ENCODE measurements around the gene PRDM12. TPM values are rescaled to one million over a fixed set of nuclear protein-coding genes. Genes with fewer than 3 reads are reported as not detected.
A peak's percentile ranks its signal among the peaks of the same experiment; 100 is the strongest.

PRDM12 gene
- total RNA-seq, 1 experiment from 2014 or later = not detected

- H3K4ac ChIP-seq (ENCODE audit: low read depth, low read length) = no peak overlapping the region
- Mint-ChIP-seq H3K27ac (peak overlapping the region in 2 of 3 experiments; percentile 26 to 80; a peak in 6 of 7 replicates), H3K9me3 (peaks cover 4 to 5% of the 10 kb centered on the region in 2 experiments; a peak in 4 of 5 replicates), H3K27me3 (ENCODE audit: low read depth) (peaks cover 4% of the 10 kb centered on the region), H3K4me3 (peak overlapping the region; percentile 18 to 24), H3K4me1 (peaks cover 30 to 46% of the 10 kb centered on the region in 2 experiments), H3K36me3 (ENCODE audit: insufficient read depth in 1 of 3, low read depth in 3 of 3) (peaks cover 4 to 7% (median 6%) of the 10 kb centered on the region in 3 experiments)
- H3K23me2 ChIP-seq (ENCODE audit: insufficient read length, low read depth, low read length, poor library complexity, severe bottlenecking) = peaks cover 7% of the 10 kb centered on the region
- no peak overlapping the region for H3K9ac ChIP-seq (ENCODE audit: extremely low read depth, insufficient read length, low read length)
- H2BK20ac ChIP-seq (ENCODE audit: low read depth, low read length, poor library complexity, severe bottlenecking) = no peak overlapping the region
- H2BK120ac ChIP-seq (ENCODE audit: low read depth, low read length, poor library complexity, severe bottlenecking) = no peak overlapping the region
- no peak overlapping the region for H2BK5ac ChIP-seq (ENCODE audit: insufficient read length, low read length)
- H2AK5ac ChIP-seq (ENCODE audit: insufficient read length, low read length) = no peak overlapping the region
- H3K14ac ChIP-seq (ENCODE audit: insufficient read depth, low read length) = no peak overlapping the region
- H3K4me1 ChIP-seq (ENCODE audit: insufficient read depth, low read length) = no peaks in the 10 kb centered on the region; the same call in 1 of the 2 replicates
- H3K27me3 ChIP-seq (ENCODE audit: insufficient read depth, low read length) = no peaks in the 10 kb centered on the region
- peaks cover under 1% of the 10 kb centered on the region for H3K79me1 ChIP-seq (ENCODE audit: insufficient read depth, low read depth, low read length, poor library complexity, severe bottlenecking)
- peaks cover 8% of the 10 kb centered on the region; the same call in 1 of the 2 replicates for H3K79me2 ChIP-seq (ENCODE audit: insufficient read depth, low read length)
- DNase-seq = peak; percentile 89
- peak overlapping the region; percentile 42 for H3K4me2 ChIP-seq (ENCODE audit: insufficient read depth, insufficient read length, low read length)
- no peak overlapping the region for H2AFZ ChIP-seq (ENCODE audit: low read length)
- H4K8ac ChIP-seq (replicated peaks; ENCODE audit: insufficient read length, low read depth, low read length) = no peak overlapping the region
- no peak overlapping the region for H3K23ac ChIP-seq (ENCODE audit: insufficient read length, low read depth, low read length)
- H3K18ac ChIP-seq (ENCODE audit: insufficient read length, low read depth, low read length) = peak overlapping the region; percentile 33
- no peak overlapping the region for H2BK15ac ChIP-seq (ENCODE audit: low read depth, low read length)
- no peak overlapping the region for H3K27ac ChIP-seq (ENCODE audit: insufficient read length, low read depth, low read length)
- H4K5ac ChIP-seq (ENCODE audit: insufficient read length, low read depth, low read length) = no peak overlapping the region
- no peak overlapping the region for H3T11ph ChIP-seq (ENCODE audit: low read length)
- no CpG with 5 or more reads among the region's 15 CpGs for WGBS (ENCODE audit: extremely low coverage, insufficient read length, low lambda C conversion rate)
- no peaks in the 10 kb centered on the region for H4K20me1 ChIP-seq (ENCODE audit: control insufficient read depth, insufficient read depth, insufficient read length)
- TF ChIP-seq CTCF (conservative IDR thresholded peaks at IDR 0.05) = no peak
- no peak overlapping the region for H3K56ac ChIP-seq (ENCODE audit: insufficient read length, low read depth, low read length)
- H4K91ac ChIP-seq (ENCODE audit: insufficient read length, low read depth, low read length) = no peak overlapping the region
- no peaks in the 10 kb centered on the region for H3K9me3 ChIP-seq (ENCODE audit: control insufficient read depth, low read depth, low read length)
- no peak overlapping the region for H2BK12ac ChIP-seq (ENCODE audit: insufficient read length, low read depth, low read length)
Measured at GRCh38 chr9:130689937-130690700, 25.7 kb downstream of the PRDM12 start.
